H1 (cell line): ENCODE measurements around the gene RPS4Y2. TPM values are rescaled to one million over a fixed set of nuclear protein-coding genes. Genes with fewer than 3 reads are reported as not detected.

Source experiments
- CTCF ChIA-PET: fragments of 300-600 bp; sonication (Branson Sonifier 250); formaldehyde crosslinking; loops from one replicate; lab custom pipeline; 2021; ENCODE audit not compliant: partially characterized antibody; lab: Charles Lee
- POLR2A ChIA-PET: fragments of 300-600 bp; sonication (Branson Sonifier 250); formaldehyde crosslinking; loops from one replicate; lab custom pipeline; 2021; ENCODE audit warnings: inconsistent platforms; ENCODE audit not compliant: partially characterized antibody; lab: Charles Lee
- DNase-seq, 2 experiments: peaks; one replicate each; pipeline versions ENCODE4 v3.0.0 to v3.0.0-alpha.2; 2010 to 2022; ENCODE audit warnings: low spot score in 2 of 2, low read depth in 1 of 2, mixed read lengths in 1 of 2
- FAIRE-seq: peaks from 2 replicates; lab custom pipeline; 2011; peaks lifted over from hg19 to GRCh38; lab: Jason Lieb, UNC
- H2AFZ ChIP-seq: 2 replicates; pipeline ENCODE4 v1.8.1; 2012; ENCODE audit warnings: low read length, inconsistent platforms
- H2AK5ac ChIP-seq: 2 replicates; pipeline ENCODE4 v1.6.1; 2013; ENCODE audit warnings: low read depth, low read length
- H2BK120ac ChIP-seq: replicated peaks from 2 replicates; pipeline ENCODE3; 2013; ENCODE audit warnings: low read depth, low read length, inconsistent platforms
- H2BK12ac ChIP-seq: 2 replicates; pipeline ENCODE4 v1.6.1; 2013; ENCODE audit warnings: low read depth, low read length
- H2BK15ac ChIP-seq: 2 replicates; pipeline ENCODE4 v1.6.1; 2013; ENCODE audit warnings: low read length
- H2BK20ac ChIP-seq: 2 replicates; pipeline ENCODE4 v1.6.1; 2013; ENCODE audit warnings: low read length
- H2BK5ac ChIP-seq: 2 replicates; pipeline ENCODE4 v1.6.1; 2013; ENCODE audit warnings: low read depth, low read length
- H3K14ac ChIP-seq: 2 replicates; pipeline ENCODE4 v1.6.1; 2013; ENCODE audit warnings: inconsistent platforms; ENCODE audit not compliant: insufficient read length
- H3K18ac ChIP-seq: 2 replicates; pipeline ENCODE4 v1.6.1; 2013; ENCODE audit warnings: low read length; ENCODE audit errors: extremely low read depth
- H3K23ac ChIP-seq: 2 replicates; pipeline ENCODE4 v1.6.1; 2013; ENCODE audit warnings: inconsistent platforms; ENCODE audit not compliant: insufficient read length
- H3K23me2 ChIP-seq: 2 replicates; pipeline ENCODE4 v1.6.1; 2013; ENCODE audit warnings: low read depth, low read length
- H3K27ac ChIP-seq: 2 replicates; pipeline ENCODE4 v1.6.1; 2011; ENCODE audit warnings: low read depth, low read length, inconsistent platforms
- H3K27me3 ChIP-seq, 4 experiments: replicated peaks in 1 of 4; 1 replicate in 1 of 4; 2 replicates in 3 of 4; pipeline versions ENCODE4 v1.6.1 to v1.8.1; 2011 to 2013; ENCODE audit warnings: low read length in 3 of 4, mild to moderate bottlenecking in 3 of 4, inconsistent platforms in 2 of 4, mixed read lengths in 2 of 4, moderate library complexity in 1 of 4; ENCODE audit not compliant: control insufficient read depth in 3 of 4, insufficient read depth in 3 of 4; ENCODE audit errors: extremely low read depth in 1 of 4
- H3K36me3 ChIP-seq, 4 experiments: 2 replicates each; pipeline versions ENCODE4 v1.6.1 to v1.8.1; 2011 to 2013; ENCODE audit warnings: mild to moderate bottlenecking in 4 of 4, low read length in 3 of 4, moderate library complexity in 2 of 4, control low read depth in 1 of 4, inconsistent platforms in 1 of 4; ENCODE audit not compliant: insufficient read depth in 4 of 4, control insufficient read depth in 2 of 4
- H3K4ac ChIP-seq: replicated peaks from 2 replicates; pipeline ENCODE3; 2013; ENCODE audit warnings: low read length, low read depth, mixed read lengths, inconsistent platforms; ENCODE audit not compliant: insufficient read length
- H3K4me1 ChIP-seq, 4 experiments: replicated peaks in 1 of 4; 1 replicate in 1 of 4; 2 replicates in 3 of 4; pipeline versions ENCODE4 v1.6.1 to v1.8.1; 2011 to 2013; ENCODE audit warnings: low read length in 3 of 4, inconsistent platforms in 2 of 4, mixed read lengths in 1 of 4; ENCODE audit not compliant: insufficient read depth in 4 of 4, control insufficient read depth in 3 of 4
- H3K4me2 ChIP-seq, 2 experiments: 2 replicates each; pipeline versions ENCODE4 v1.6.1 to v1.8.1; 2011 to 2013; ENCODE audit warnings: low read depth in 2 of 2, low read length in 2 of 2, control low read depth in 1 of 2, inconsistent platforms in 1 of 2, mild to moderate bottlenecking in 1 of 2; ENCODE audit not compliant: insufficient read depth in 1 of 2
- H3K4me3 ChIP-seq, 4 experiments: fragments of 200-600, 300-600 bp in 1 of 4; sonication (generic), shearing (Covaris generic), sonication (Bioruptor Twin) in 1 of 4; 2 replicates each; pipeline versions ENCODE4 v1.5.1 to v1.8.1; 2011 to 2016; ENCODE audit warnings: low read length in 4 of 4, low read depth in 3 of 4, control low read depth in 2 of 4, inconsistent platforms in 2 of 4, mild to moderate bottlenecking in 2 of 4, mixed read lengths in 1 of 4, moderate library complexity in 1 of 4; ENCODE audit not compliant: insufficient read depth in 2 of 4; ENCODE audit errors: extremely low read depth in 1 of 4
- H3K56ac ChIP-seq: replicated peaks from 2 replicates; pipeline ENCODE3; 2013; ENCODE audit warnings: low read depth, mild to moderate bottlenecking, mixed read lengths, low read length, inconsistent platforms; ENCODE audit not compliant: insufficient read length
- H3K79me1 ChIP-seq: 2 replicates; pipeline ENCODE4 v1.6.1; 2013; ENCODE audit warnings: low read depth, low read length, control low read depth
- H3K79me2 ChIP-seq, 2 experiments: 2 replicates each; pipeline versions ENCODE4 v1.6.1 to v1.8.1; 2012 to 2013; ENCODE audit warnings: low read length in 2 of 2, mild to moderate bottlenecking in 2 of 2, inconsistent platforms in 1 of 2; ENCODE audit not compliant: insufficient read depth in 2 of 2, control insufficient read depth in 1 of 2
- H3K9ac ChIP-seq, 4 experiments: replicated peaks in 1 of 4; 1 replicate in 1 of 4; 2 replicates in 3 of 4; pipeline versions ENCODE4 v1.6.1 to v1.8.1; 2011 to 2013; ENCODE audit warnings: low read depth in 3 of 4, low read length in 3 of 4, control low read depth in 2 of 4, mild to moderate bottlenecking in 2 of 4, moderate library complexity in 2 of 4, inconsistent platforms in 1 of 4; ENCODE audit errors: extremely low read depth in 1 of 4
- H3K9me3 ChIP-seq, 2 experiments: 2 replicates each; pipeline versions ENCODE4 v1.6.1 to v1.8.1; 2012 to 2013; ENCODE audit warnings: mild to moderate bottlenecking in 2 of 2, moderate library complexity in 2 of 2, control low read depth in 1 of 2, inconsistent platforms in 1 of 2, low read depth in 1 of 2, low read length in 1 of 2, mixed read lengths in 1 of 2; ENCODE audit not compliant: insufficient read depth in 2 of 2
- H4K20me1 ChIP-seq, 2 experiments: replicated peaks in 1 of 2; 2 replicates each; pipeline versions ENCODE3 to v1.8.1; 2011 to 2013; ENCODE audit warnings: inconsistent platforms in 2 of 2, low read length in 2 of 2, mild to moderate bottlenecking in 1 of 2; ENCODE audit not compliant: insufficient read depth in 2 of 2, control insufficient read depth in 1 of 2
- H4K5ac ChIP-seq: 2 replicates; pipeline ENCODE4 v1.6.1; 2013; ENCODE audit warnings: low read length, low read depth, mixed read lengths, inconsistent platforms; ENCODE audit not compliant: insufficient read length
- H4K8ac ChIP-seq: 2 replicates; pipeline ENCODE4 v1.8.0; 2013; ENCODE audit warnings: mild to moderate bottlenecking, moderate library complexity, low read length, inconsistent platforms; ENCODE audit not compliant: insufficient read depth; ENCODE audit errors: extremely low read depth
- H4K91ac ChIP-seq: replicated peaks from 2 replicates; pipeline ENCODE3; 2013; ENCODE audit warnings: low read length, mixed read lengths, inconsistent platforms; ENCODE audit not compliant: insufficient read length
- CBX5 ChIP-seq: fragments of 300-800, 300-1000 bp; sonication (generic); IDR thresholded peaks from 2 replicates; pipeline ENCODE4 v1.7.1; 2016; ENCODE audit warnings: antibody characterized with exemption, low read length, low read depth
- CHD2 ChIP-seq: IDR thresholded peaks from 2 replicates; pipeline ENCODE4 v1.6.1; 2012; ENCODE audit warnings: low read length, improper control_type of control experiment
- CREB1 ChIP-seq: IDR thresholded peaks from 2 replicates; pipeline ENCODE4 v1.6.1; 2012; ENCODE audit warnings: inconsistent platforms
- EP300 ChIP-seq, 2 experiments: IDR thresholded peaks; 1 replicate in 1 of 2; 2 replicates in 1 of 2; pipeline ENCODE4 v1.6.1; 2011 to 2012; ENCODE audit warnings: low read depth in 2 of 2, low read length in 2 of 2, mild to moderate bottlenecking in 2 of 2, borderline replicate concordance in 1 of 2, inconsistent platforms in 1 of 2, moderate library complexity in 1 of 2
- GTF2F1 ChIP-seq: IDR thresholded peaks from 2 replicates; pipeline ENCODE4 v1.6.1; 2012; ENCODE audit warnings: low read depth, low read length, improper control_type of control experiment, borderline replicate concordance
- HDAC2 ChIP-seq, 2 experiments: fragments of 300-600 bp in 1 of 2; sonication (generic) in 1 of 2; IDR thresholded peaks; 2 replicates each; pipeline ENCODE4 v1.6.1; 2011 to 2012; ENCODE audit warnings: low read depth in 2 of 2, low read length in 2 of 2, mild to moderate bottlenecking in 2 of 2, moderate library complexity in 2 of 2, borderline replicate concordance in 1 of 2, inconsistent platforms in 1 of 2
- MAX ChIP-seq: IDR thresholded peaks from 2 replicates; pipeline ENCODE4 v1.6.1; 2012; ENCODE audit warnings: inconsistent platforms
- RBBP5 ChIP-seq: IDR thresholded peaks from 2 replicates; pipeline ENCODE4 v1.7.1; 2012; ENCODE audit warnings: low read depth, mild to moderate bottlenecking, inconsistent platforms, low read length, moderate library complexity, borderline replicate concordance
- SIRT6 ChIP-seq: IDR thresholded peaks from one replicate; pipeline ENCODE4 v1.7.1; 2012; ENCODE audit warnings: low read length, inconsistent platforms
- TCF12 ChIP-seq: IDR thresholded peaks from 2 replicates; pipeline ENCODE4 v1.6.1; 2011; ENCODE audit warnings: low read depth, mild to moderate bottlenecking, low read length
- TEAD4 ChIP-seq: IDR thresholded peaks from 2 replicates; pipeline ENCODE4 v1.6.1; 2012; ENCODE audit warnings: low read depth, low read length, inconsistent platforms, mixed read lengths
- YY1 ChIP-seq: IDR thresholded peaks from 2 replicates; pipeline ENCODE4 v1.6.1; 2011; ENCODE audit warnings: low read depth, mild to moderate bottlenecking, low read length
- WGBS, 2 experiments: shearing (Covaris generic) in 1 of 2; methylation state at CpG; one replicate each; pipeline versions ENCODE4 v1.1.6 to v1.1.7; 2013 to 2015; ENCODE audit warnings: low lambda C conversion rate in 2 of 2, mixed read lengths in 2 of 2, inconsistent platforms in 1 of 2, low coverage in 1 of 2, missing lambda C conversion rate in 1 of 2; ENCODE audit not compliant: insufficient replicate concordance in 2 of 2, insufficient coverage in 1 of 2, insufficient read length in 1 of 2; ENCODE audit errors: extremely low coverage in 1 of 2, missing lambda C conversion rate in 1 of 2; 5-methylcytosine and 5-hydroxymethylcytosine counted together
- polyA plus RNA-seq, 7 experiments: library from polyadenylated mRNA; depleted of rRNA in 3 of 7; stranded (reverse) in 5 of 7; unstranded in 2 of 7; fragments of >200 nt in 5 of 7; fragments of 200-250 nt in 2 of 7; gene quantifications; 1 replicate in 5 of 7; 2 replicates in 1 of 7; 4 replicates in 1 of 7; pipeline versions ENCODE4 v1.2.1 to v1.2.3, GENCODE V29; 2011 to 2013; ENCODE audit warnings: missing spikeins in 2 of 7, mixed read lengths in 2 of 7
- total RNA-seq: library from RNA; stranded (reverse); fragmentation: NEBNext Ultra II Directional; extraction: Animal tissue kit (Norgen Biotek cat#: 25700); gene quantifications from 2 replicates; pipeline ENCODE4 v1.2.1, GENCODE V29; 2021
- TF ChIP-seq, protein P1 (sequence below): IDR thresholded peaks from 2 replicates; pipeline ENCODE4 v1.6.1; 2012; ENCODE audit warnings: low read length, inconsistent platforms

Gene RPS4Y2
- total and polyA plus RNA-seq, 2 of the 8 experiments (the other 6 are each of a cell fraction or from before 2014, with no cell fraction given), result not detected

DNA sequence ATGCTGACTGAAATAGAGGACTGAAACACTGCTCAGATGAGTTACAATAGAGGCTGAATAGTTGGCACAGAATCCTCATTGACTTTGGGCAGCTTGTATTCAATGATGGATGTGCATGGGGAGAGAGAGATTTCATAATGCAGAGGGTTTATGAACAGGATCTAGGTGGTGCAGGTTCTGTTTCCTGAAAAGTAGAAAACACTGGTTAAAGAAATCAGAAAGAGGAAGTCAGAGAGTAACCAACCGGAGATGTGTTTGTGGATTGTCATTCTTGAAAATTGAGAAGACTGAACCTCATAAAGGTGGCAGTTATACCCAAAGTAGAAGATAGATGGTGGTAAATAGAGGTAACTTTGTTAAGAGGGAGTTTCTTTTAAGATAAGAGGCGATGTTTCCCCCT is 8.0 kb downstream of the RPS4Y2 start:
- CTCF ChIA-PET, result no interaction called here
- H3K9ac ChIP-seq, result no peak overlapping the region
- H4K91ac ChIP-seq, result no peak overlapping the region
- no peak for DNase-seq
- peaks cover 10 to 76% of the 10 kb centered on the region in 2 experiments; a peak in 2 of 4 replicates for H3K9me3 ChIP-seq
- no peak overlapping the region for H3K14ac ChIP-seq
- no peaks in the 10 kb centered on the region for H3K79me2 ChIP-seq
- FAIRE-seq, result no peak
- H3K4me1 ChIP-seq, result no peaks in the 10 kb centered on the region
- H4K20me1 ChIP-seq, result no peaks in the 10 kb centered on the region
- H3K18ac ChIP-seq, result no peak overlapping the region
- H2BK5ac ChIP-seq, result no peak overlapping the region
- H2BK120ac ChIP-seq, result no peak overlapping the region
- no peaks in the 10 kb centered on the region for H3K27me3 ChIP-seq
- POLR2A ChIA-PET, result no interaction called here
- no peak overlapping the region for H2BK15ac ChIP-seq
- WGBS, 2 experiments, result 100% methylated on average over 1 of the region's 2 CpGs; no CpG with 5 or more reads in 1 of the 2 experiments
- no peaks in the 10 kb centered on the region for H3K79me1 ChIP-seq
- H3K4me3 ChIP-seq, result no peak overlapping the region
- H2AK5ac ChIP-seq, result no peak overlapping the region
- no peaks in the 10 kb centered on the region for H3K36me3 ChIP-seq
- H3K56ac ChIP-seq, result no peak overlapping the region
- H3K4me2 ChIP-seq, result no peak overlapping the region
- no peak overlapping the region for H2AFZ ChIP-seq
- no peak overlapping the region for H2BK12ac ChIP-seq
- H4K8ac ChIP-seq, result no peak overlapping the region
- no peak overlapping the region for H3K27ac ChIP-seq
- no peak overlapping the region for H2BK20ac ChIP-seq
- no peak overlapping the region for H3K23ac ChIP-seq
- H3K23me2 ChIP-seq, result no peaks in the 10 kb centered on the region
- H3K4ac ChIP-seq, result no peak overlapping the region
- no peak overlapping the region for H4K5ac ChIP-seq
- TF ChIP-seq CREB1 (no peak), EP300 (IDR thresholded peaks at IDR 0.05; ENCODE audit: borderline replicate concordance in 1 of 2, low read depth in 2 of 2, low read length in 2 of 2) (no peak), CBX5 (no peak), GTF2F1 (no peak), RBBP5 (no peak), YY1 (no peak), CHD2 (no peak), HDAC2 (IDR thresholded peaks at IDR 0.05; ENCODE audit: borderline replicate concordance in 1 of 2, low read depth in 2 of 2, low read length in 2 of 2) (no peak), SIRT6 (no peak), TEAD4 (no peak), TCF12 (no peak), MAX (no peak)
- TF ChIP-seq, protein P1, sequence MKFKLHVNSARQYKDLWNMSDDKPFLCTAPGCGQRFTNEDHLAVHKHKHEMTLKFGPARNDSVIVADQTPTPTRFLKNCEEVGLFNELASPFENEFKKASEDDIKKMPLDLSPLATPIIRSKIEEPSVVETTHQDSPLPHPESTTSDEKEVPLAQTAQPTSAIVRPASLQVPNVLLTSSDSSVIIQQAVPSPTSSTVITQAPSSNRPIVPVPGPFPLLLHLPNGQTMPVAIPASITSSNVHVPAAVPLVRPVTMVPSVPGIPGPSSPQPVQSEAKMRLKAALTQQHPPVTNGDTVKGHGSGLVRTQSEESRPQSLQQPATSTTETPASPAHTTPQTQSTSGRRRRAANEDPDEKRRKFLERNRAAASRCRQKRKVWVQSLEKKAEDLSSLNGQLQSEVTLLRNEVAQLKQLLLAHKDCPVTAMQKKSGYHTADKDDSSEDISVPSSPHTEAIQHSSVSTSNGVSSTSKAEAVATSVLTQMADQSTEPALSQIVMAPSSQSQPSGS, result no peak
